GM06990 (cell line): ENCODE measurements around the gene FXYD1.

Source experiments
- DNase-seq: peaks from one replicate; pipeline ENCODE4 v3.0.0-alpha.2; 2011; ENCODE audit not compliant: insufficient read length; ENCODE audit errors: extremely low read depth
- H3K27me3 ChIP-seq: replicated peaks from 2 replicates; pipeline ENCODE4 v1.6.0; 2011; ENCODE audit warnings: low read length; ENCODE audit not compliant: control insufficient read depth, insufficient read depth
- H3K36me3 ChIP-seq: 2 replicates; pipeline ENCODE4 v1.5.1; 2011; ENCODE audit warnings: low read length; ENCODE audit not compliant: control insufficient read depth, insufficient read depth
- H3K4me3 ChIP-seq: replicated peaks from 2 replicates; pipeline ENCODE4 v1.5.1; 2011; ENCODE audit warnings: low read depth, mild to moderate bottlenecking, control low read depth, low read length
- TF ChIP-seq, protein P1 (sequence below): IDR thresholded peaks from 2 replicates; pipeline ENCODE4 v1.5.1; 2011; ENCODE audit warnings: low read length, control low read depth, mild to moderate bottlenecking, inconsistent platforms; ENCODE audit not compliant: insufficient read depth, poor library complexity, severe bottlenecking

The FXYD1 gene

DNA sequence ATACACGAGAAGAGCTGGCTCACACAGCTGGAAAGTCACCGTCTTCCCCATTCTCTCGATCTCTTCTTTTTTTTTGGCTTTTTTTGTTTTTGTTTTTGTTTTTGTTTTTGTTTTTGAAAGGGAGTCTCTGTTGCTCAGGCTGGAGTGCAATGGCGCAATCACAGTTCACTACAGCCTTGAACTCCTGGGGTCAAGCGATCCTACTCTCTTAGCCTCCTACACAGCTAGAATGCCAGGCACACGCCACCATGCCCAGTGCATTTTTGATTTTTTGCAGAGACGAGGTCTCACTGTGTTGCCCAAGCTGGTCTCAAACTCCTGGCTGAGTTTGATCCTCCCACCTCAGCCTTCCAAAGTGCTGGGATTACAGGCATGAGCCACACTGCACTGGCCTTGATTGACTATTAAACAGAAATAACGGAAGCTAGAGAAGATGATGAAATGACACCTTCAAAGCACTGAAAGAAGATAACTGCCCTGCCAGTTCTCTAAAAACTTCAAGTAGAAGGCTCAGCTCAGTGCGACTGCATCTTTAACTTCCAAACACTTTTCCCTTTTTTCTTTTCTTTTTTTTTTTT, 19.0 kb upstream of the FXYD1 start:
- Histone ChIP-seq H3K4me3 (no peak overlapping the region), H3K36me3 (no peaks in the 10 kb centered on the region), H3K27me3 (no peaks in the 10 kb centered on the region; the same call in none of the 2 replicates)
- TF ChIP-seq, protein P1, sequence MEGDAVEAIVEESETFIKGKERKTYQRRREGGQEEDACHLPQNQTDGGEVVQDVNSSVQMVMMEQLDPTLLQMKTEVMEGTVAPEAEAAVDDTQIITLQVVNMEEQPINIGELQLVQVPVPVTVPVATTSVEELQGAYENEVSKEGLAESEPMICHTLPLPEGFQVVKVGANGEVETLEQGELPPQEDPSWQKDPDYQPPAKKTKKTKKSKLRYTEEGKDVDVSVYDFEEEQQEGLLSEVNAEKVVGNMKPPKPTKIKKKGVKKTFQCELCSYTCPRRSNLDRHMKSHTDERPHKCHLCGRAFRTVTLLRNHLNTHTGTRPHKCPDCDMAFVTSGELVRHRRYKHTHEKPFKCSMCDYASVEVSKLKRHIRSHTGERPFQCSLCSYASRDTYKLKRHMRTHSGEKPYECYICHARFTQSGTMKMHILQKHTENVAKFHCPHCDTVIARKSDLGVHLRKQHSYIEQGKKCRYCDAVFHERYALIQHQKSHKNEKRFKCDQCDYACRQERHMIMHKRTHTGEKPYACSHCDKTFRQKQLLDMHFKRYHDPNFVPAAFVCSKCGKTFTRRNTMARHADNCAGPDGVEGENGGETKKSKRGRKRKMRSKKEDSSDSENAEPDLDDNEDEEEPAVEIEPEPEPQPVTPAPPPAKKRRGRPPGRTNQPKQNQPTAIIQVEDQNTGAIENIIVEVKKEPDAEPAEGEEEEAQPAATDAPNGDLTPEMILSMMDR: no peak
- DNase-seq: no peak

DNA sequence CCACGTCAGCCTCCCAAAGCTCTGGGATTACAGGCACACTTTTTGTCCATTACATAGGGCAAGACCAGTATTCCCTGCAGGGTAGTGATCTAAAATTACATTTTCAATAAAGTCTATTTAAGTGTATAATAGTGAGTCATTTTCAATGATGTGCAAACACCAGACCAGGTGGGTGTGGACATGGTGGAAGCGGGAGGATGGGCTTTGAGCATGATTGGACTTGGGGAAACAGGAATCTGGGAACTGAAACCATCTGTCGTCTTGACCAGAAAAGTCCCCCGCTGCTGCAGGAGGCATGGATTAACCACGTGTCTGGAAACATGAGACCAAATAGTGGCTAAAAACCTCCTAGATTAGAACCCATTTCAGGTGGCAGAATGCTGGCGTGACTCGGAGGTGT, 18.1 kb upstream of the FXYD1 start:
- Histone ChIP-seq H3K27me3 (no peaks in the 10 kb centered on the region; the same call in 1 of the 2 replicates), H3K36me3 (no peaks in the 10 kb centered on the region), H3K4me3 (no peak overlapping the region)
- TF ChIP-seq, protein P1: no peak
- DNase-seq: no peak

DNA sequence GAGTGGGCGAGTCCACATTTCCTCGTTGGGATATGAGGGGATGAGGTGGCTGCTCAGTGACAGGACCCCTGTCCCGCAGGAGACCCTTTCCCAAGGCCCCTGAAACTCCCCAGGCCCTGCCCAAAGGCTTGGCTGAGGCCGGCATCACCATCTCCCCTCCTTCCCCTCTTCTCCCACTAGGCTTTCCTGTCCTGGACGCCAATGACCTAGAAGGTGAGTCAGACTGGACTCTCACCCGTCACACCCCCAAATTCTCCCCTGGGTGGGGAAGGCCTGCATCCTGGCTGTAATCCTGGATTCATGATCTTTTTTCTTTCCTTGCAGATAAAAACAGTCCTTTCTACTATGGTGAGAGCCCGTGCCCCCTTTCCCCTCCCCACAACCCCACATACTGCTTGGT, 17.7 kb upstream of the FXYD1 start:
- Histone ChIP-seq H3K27me3 (no peaks in the 10 kb centered on the region; the same call in 1 of the 2 replicates), H3K36me3 (no peaks in the 10 kb centered on the region), H3K4me3 (no peak overlapping the region)
- no peak for DNase-seq
- TF ChIP-seq, protein P1: no peak

DNA sequence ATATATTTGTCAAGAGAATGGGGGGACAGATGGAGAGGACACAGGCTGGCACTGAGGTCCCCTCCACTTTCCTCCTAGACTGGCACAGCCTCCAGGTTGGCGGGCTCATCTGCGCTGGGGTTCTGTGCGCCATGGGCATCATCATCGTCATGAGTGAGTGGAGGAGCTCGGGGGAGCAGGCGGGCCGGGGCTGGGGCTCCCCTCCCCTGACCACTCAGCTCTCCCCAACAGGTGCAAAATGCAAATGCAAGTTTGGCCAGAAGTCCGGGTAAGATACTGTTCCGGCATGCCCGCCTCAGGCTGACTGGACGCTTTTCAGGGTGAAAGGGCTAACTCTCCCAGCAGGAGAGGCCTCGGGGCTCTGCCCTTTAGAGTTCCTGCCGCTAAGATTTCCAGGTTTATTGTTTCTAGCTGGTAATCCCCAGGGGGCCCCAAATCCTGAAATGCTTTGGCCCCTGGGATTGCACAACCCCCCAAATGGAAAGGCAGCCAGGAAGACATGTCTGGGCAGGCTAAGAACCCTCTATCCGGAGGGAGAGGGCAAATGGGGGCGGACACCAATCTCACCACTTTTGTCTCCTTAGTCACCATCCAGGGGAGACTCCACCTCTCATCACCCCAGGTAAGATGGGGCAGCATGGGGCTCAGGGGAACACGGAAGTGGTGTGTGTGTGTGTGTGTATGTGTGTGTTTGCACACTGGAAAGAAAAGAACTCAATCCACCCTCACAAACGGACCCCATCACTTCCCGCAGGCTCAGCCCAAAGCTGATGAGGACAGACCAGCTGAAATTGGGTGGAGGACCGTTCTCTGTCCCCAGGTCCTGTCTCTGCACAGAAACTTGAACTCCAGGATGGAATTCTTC, 15.7 kb upstream of the FXYD1 start:
- H3K27me3 ChIP-seq: no peaks in the 10 kb centered on the region

DNA sequence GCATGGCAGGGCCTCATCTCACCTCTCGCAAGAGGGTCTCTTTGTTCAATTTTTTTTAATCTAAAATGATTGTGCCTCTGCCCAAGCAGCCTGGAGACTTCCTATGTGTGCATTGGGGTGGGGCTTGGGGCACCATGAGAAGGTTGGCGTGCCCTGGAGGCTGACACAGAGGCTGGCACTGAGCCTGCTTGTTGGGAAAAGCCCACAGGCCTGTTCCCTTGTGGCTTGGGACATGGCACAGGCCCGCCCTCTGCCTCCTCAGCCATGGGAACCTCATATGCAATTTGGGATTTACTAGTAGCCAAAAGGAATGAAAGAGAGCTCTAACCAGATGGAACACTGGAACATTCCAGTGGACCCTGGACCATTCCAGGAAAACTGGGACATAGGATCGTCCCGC, 15.1 kb upstream of the FXYD1 start:
- no peak for DNase-seq
- no peaks in the 10 kb centered on the region for H3K27me3 ChIP-seq
- H3K36me3 ChIP-seq: no peaks in the 10 kb centered on the region
- TF ChIP-seq, protein P1: no peak
- no peak overlapping the region for H3K4me3 ChIP-seq

More for the DNA sequence above, 15.7 kb upstream of the FXYD1 start:
- TF ChIP-seq, protein P1: no peak
- Histone ChIP-seq H3K4me3 (no peak overlapping the region), H3K36me3 (no peaks in the 10 kb centered on the region)
- no peak for DNase-seq
